ENCODE data around the gene DMRTA1.
"Not testable (repeated sequence)": the region's sequence is repeated elsewhere in the genome, so short reads cannot be mapped to it uniquely, and the experiment has no call there.

Gene DMRTA1

DNA sequence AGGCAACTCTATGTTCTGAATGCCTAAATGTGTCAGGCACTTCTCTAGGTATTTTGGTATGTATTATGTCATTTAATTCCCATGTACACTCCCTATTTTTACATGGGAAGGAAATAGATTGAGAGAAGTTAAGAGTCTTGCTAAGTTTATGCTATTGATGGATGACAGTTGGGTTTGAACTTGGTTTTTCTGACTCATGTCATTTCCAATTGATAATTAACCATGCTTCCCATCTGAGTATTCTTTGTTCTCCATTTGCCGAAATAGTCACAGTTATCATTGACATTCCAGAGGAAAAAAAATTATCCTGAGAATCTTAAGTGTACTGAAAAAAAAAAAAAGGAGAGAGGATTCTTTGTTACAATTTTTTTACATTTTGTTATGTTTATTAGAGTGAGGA is 23.1 kb upstream of the DMRTA1 start:
- no peak overlapping the region for H3K4me3 ChIP-seq (ENCODE audit: low read depth, low read length)
- no peak for DNase-seq (ENCODE audit: low read depth)
- no peak for TF ChIP-seq CTCF (IDR thresholded peaks at IDR 0.05; ENCODE audit: low read depth, low read length, missing control alignments)

DNA sequence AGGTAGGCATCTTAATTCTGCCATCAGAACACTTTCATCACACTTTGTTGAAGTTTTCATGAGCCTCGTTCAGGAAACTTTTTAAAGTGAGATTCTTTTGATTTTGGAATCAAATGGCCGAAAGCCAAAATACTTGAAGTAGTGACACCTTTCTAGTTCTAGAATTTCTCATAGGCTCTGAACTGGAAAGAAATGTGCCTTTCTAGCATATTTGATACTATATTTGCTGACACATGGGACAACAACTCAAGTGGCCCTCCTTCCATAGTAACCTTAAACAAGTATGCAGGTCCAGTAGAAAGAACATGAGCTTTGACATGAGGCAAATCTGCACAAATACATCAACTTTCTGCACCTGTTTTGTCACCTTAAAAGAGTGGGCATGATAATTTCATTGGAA is 22.0 kb upstream of the DMRTA1 start:
- no peak overlapping the region for H3K4me3 ChIP-seq (ENCODE audit: low read depth, low read length)
- no peak for DNase-seq (ENCODE audit: low read depth)
- TF ChIP-seq CTCF (IDR thresholded peaks at IDR 0.05; ENCODE audit: low read depth, low read length, missing control alignments) = no peak

DNA sequence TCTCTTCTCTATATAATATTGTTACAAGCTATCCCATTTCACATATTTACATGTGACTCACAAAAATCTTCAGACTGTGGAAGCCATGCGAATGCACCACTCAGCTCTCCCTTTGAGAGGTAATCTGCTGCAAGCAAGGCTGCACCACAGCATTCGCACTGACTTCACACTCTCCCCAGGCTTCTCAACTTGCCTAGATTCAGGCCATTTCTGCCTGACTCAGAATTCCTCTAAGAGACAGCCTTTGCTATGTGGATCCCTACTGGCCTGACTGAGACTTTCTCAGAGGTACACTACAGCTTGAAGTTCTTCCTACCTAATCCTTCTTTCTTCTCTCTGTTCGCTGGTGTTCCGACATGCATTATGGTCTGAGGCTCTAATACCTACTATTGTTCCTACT is 21.1 kb upstream of the DMRTA1 start:
- no peak overlapping the region for H3K4me3 ChIP-seq (ENCODE audit: low read depth, low read length)
- no peak for TF ChIP-seq CTCF (IDR thresholded peaks at IDR 0.05; ENCODE audit: low read depth, low read length, missing control alignments)
- DNase-seq (ENCODE audit: low read depth) = no peak

DNA sequence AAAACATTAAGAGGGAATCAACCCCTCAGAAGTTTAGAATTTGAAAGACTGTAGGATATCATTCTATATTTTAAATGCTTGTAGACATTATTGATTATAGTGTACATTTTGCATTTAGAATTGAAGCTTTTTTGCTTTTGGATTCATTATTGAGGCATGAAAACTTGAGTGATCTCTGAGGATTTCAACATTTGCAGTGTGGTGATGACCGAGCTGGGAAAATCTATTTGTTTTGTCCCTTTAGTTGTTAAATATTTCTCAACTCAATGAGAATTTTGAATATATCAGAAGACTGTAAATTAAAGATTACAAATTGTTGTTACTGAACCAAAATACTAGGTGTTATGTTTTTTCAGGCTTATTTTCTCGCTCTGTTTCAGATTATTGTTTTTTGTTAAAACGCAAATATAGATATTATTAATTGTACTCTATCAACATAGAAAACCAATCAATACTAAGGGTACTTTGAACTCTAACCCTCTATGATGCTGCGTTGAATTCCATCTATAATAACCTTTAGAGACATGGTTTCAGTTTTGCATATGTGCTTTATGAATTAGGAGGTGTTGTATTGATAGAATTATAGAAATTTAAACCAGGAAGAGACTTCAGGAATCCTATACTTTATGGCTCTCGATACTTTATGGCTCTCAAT is 19.3 kb upstream of the DMRTA1 start:
- no peak for TF ChIP-seq CTCF (IDR thresholded peaks at IDR 0.05; ENCODE audit: low read depth, low read length, missing control alignments)
- H3K4me3 ChIP-seq (ENCODE audit: low read depth, low read length) = no peak overlapping the region
- DNase-seq (ENCODE audit: low read depth) = no peak

DNA sequence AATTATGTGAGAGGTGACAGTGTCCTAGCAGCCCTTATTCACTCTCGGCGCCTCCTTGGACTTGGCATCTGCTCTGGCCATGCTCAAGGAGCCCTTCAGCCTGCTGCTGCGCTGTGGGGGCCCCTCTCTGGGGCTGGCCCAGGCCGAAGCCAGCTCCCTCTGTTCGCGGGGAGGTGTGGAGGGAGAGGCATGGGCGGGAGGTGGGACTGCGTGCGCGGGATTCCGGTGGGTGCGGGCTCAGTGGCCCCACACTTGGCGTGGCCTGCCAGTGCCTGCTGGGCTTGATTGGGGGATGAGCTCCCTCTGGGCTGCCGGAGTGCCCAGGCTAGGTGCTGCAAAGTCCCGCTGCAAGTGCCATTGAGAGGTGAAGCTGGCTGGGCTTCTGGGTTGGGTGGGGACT is 12.9 kb upstream of the DMRTA1 start:
- H3K4me3 ChIP-seq (ENCODE audit: low read depth, low read length) = no peak overlapping the region
- no peak for TF ChIP-seq CTCF (IDR thresholded peaks at IDR 0.05; ENCODE audit: low read depth, low read length, missing control alignments)
- no peak for DNase-seq (ENCODE audit: low read depth)

DNA sequence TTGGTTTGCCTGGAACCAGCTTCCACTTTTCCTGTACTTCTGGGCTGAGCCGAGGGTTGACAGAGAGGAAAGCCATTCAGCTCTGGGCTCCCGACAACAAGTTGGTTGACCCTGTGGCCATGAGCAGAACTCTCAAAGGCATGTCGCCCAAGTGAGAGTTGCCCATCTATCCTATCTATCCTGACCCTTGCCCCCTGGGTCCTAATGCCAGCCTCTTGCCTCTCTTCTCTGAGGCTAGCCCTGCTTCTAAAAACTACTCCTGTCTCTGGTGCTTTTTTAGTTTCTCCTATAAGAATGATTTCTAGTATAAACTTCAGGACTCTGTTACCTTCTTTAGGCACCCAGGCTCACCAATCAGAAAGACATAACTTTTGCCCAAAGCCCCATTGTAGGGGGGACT is 11.4 kb upstream of the DMRTA1 start:
- H3K4me3 ChIP-seq (ENCODE audit: low read depth, low read length); DNase-seq (ENCODE audit: low read depth): not testable (repeated sequence)

DNA sequence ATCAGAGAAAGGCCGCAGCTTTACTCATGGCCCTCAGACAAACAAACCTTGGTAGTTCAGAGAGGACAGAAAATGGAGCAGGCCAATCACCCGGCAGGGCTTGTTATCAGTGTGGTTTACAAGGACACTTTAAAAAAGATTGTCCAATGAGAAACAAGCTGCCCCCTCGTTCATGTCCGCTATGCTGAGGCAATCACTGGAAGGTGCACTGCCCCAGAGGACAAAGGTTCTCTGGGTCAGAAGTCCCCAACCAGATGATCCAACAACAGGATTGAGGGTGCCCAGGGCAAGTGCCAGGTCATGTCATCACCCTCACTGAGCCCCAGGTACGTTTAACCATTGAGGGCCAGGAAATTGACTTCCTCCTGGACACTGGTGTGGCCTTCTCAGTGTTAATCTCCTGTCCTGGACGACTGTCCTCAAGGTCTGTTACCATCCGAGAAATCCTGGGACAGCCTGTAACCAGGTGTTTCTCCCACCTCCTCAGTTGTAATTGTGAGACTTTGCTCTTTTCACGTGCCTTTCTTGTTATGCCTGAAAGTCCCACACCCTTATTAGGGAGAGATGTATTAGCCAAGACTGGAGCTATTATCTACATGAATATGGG is 9.1 kb upstream of the DMRTA1 start:
- DNase-seq (ENCODE audit: low read depth); H3K4me3 ChIP-seq (ENCODE audit: low read depth, low read length): not testable (repeated sequence)

GRCh38 chr9:22440841-22441240 is 5.8 kb upstream of the DMRTA1 start:
- DNase-seq (ENCODE audit: low read depth) = no peak
- no peak for TF ChIP-seq CTCF (IDR thresholded peaks at IDR 0.05; ENCODE audit: low read depth, low read length, missing control alignments)
- no peak overlapping the region for H3K4me3 ChIP-seq (ENCODE audit: low read depth, low read length)

All from GM12864 (cell line).